Astrocyte of the hippocampus (primary cell): ENCODE data around the gene C20orf204.

ENCODE experiments used
- DNase-seq: peaks from one replicate; pipeline ENCODE4 v3.0.0; 2011; ENCODE audit warnings: low read depth, low spot score

C20orf204 gene

DNA sequence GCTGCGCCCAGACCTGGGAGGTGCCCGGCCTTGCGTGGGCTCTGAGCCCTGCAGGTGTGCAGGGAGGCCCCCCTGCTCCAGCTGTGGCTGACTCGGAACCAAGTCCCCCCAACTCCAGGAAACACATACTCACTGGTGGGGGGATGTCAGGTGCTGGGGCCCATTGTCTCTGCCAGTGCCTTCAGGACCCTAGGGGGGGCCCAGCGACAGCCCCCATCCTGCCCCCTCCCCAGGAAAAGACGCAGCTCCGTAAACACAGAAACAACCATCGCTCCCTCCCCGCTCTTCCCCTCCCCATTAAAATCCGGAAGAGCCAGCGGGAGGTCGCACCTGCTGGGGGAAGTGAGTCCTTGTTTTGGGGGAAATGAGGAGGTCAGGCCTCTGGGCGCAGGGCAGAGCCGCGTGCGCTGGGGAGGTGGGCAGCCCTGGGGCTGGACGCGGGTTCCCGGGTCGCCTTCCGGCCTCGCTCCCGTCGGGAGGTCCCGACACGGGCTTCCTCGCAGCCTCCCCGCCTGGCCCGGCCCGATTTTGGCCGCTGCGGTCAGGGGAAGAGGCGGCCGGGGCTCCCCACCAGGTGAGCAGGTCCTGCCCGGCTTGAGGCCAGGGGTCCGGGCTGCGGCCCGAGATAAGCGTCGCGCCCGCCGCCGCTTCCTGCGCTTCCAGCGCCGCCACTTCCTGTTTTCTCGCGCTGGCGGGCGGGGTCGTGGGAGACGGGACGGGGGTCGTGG is 6.2 kb downstream of the C20orf204 start:
- DNase-seq = no peak

DNA sequence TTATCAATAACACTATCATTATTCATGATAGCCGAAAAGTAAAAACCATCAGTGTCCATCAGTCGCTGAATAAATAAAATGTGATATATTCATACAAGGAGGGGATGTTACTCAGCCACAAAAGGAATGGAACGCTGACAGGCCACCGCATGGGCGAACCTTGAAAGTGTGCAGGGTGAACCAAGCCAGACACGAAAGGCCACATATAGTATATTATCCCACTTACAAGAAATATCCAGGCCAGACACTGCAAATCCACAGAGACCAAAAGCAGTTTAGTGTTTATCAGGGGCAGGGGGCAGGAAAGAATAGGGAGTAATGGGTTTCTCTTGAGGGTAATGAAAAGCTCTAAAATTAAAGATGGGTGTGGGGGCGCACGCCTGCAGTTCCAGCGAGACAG is 7.8 kb downstream of the C20orf204 start:
- DNase-seq = no peak

DNA sequence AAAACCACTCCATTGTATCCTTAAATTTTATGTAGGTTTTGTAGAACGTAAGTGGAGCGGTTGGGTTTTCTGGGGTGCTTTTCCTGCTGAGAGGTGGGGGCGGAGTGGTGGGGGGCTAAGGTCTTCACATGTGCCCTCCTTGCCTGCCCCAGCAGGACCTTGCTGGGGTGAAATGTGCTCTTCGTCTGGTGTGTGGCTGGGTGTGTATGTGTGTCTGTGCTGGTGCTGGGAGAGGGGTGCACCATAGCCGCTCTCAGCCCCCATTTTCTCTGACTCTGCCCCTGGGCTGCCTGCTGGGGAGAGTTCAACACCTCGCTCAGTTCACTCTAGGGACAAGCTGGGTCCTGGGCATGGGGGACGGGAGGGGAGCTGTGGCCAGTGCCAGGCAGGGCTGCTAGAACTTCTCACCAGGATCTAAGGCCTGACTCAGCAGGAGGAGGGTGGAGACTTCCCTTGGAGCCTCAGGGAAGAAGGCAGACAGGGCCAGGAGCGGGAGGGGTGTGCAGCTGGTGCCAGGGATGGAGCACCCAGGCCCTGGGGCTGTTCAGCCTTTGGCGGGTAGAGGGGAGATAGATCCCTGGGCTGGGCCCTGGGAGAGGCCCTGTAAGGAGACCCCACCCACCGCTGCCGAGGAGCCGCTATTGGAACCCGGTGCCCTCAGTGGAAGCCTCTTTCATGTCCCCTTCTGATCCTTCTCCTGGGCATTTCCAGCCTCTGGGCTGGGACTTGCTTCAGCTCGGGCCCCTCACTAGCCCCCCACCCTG is 8.7 kb downstream of the C20orf204 start:
- peak; percentile 65 for DNase-seq

DNA sequence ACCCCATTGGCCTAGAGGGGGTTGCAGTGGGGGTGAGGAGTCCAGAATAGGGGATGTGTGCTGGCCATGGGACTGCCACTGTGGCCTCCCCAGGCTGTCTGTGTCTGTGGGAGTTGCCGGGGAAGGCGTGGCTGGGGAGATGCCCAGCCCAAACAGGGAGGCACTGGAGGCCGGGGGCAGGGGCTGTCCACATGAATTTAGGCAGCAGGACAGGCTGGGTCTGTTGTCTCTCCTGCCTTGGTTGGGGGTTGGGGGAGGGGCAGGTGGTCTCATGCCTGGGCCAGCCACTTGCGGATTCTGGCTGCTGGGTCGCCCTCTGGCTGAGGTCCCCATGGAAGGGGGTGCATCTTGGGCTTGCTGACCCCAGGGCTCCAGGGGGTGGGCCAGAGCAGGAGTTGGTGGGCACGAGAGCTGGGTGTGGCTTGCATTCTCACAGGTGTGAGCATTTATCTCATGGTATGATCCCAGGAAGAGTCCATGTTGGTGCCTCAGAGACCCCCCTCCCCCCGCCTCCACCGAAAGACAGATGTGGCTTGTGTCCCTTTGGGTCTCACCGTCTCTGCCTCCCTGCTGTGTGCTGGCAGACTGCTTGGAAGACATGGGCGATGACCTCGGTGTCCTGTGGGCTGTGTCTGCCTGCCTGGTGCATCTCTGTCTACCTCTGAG is 9.5 kb downstream of the C20orf204 start:
- DNase-seq = no peak

DNA sequence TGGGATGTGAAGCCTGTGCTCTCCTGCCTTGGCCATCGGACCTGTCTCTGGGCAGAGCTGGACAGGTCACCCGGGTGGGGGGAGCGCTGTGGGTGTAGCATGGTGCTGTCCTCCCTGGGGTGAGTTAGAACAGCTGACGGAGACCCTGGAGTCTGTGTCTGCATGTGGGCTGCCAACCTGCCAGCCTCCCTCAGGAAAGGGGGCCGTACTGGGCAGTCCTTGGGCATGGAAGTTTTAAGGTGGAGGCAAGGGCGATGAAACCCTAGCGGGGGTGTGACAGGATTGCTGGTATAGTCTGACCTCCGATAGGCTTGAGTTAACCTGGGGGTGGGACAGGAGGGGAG is 11.0 kb downstream of the C20orf204 start:
- DNase-seq = no peak

DNA sequence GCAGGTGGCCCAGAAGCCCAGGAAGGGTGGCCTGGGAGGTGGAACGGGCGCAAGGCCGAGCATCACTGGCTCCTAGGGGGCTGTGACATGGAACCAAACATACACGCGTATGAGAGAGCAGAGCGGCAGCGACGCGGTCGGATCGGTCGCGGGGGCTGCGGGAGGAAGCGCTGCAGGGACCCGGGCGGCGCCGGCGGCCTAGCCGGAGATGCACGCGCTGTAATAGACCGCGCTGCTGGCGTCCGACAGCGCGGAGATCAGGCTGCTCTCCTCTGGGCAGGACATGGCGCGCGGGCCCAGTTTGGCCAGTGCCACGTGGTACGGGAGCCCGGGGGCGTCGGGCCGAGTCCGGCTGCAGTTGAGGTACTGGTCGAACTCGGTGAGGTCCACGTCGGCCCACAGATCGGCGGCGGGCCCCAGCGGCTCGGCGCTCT is 12.0 kb downstream of the C20orf204 start:
- peak; percentile 30 for DNase-seq

DNA sequence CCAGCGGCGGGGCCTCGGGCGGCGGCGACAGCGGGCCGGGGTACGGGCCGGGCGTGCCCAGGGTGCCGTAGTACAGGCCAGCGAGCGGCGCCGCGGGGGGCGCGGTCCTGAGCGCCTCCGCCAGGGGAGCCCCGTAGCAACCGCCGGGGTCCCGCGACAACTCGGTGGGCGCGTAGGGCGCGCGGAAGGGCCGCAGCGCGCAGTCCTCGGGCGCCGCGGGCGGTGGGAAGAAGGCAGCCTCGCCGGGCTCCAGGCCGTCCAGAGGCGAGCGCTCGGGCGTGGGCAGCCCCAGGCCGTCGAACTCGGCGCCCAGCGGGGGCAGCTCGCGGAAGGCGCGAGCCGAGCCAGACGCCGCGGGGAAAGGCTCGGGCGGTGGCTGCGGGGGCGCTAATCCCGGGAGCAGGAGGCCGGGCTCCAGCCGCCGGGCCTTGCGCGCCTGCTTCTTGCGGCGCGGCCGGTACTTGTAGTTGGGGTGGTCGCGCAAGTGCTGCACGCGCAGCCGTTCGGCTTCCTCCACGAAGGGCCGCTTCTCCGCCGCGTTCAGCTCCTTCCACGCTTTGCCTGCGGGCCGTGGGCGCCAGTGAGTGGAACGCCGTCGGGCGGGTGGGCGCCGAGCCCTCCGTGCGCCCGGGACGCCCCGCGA is 12.5 kb downstream of the C20orf204 start:
- DNase-seq = peak; percentile 48

DNA sequence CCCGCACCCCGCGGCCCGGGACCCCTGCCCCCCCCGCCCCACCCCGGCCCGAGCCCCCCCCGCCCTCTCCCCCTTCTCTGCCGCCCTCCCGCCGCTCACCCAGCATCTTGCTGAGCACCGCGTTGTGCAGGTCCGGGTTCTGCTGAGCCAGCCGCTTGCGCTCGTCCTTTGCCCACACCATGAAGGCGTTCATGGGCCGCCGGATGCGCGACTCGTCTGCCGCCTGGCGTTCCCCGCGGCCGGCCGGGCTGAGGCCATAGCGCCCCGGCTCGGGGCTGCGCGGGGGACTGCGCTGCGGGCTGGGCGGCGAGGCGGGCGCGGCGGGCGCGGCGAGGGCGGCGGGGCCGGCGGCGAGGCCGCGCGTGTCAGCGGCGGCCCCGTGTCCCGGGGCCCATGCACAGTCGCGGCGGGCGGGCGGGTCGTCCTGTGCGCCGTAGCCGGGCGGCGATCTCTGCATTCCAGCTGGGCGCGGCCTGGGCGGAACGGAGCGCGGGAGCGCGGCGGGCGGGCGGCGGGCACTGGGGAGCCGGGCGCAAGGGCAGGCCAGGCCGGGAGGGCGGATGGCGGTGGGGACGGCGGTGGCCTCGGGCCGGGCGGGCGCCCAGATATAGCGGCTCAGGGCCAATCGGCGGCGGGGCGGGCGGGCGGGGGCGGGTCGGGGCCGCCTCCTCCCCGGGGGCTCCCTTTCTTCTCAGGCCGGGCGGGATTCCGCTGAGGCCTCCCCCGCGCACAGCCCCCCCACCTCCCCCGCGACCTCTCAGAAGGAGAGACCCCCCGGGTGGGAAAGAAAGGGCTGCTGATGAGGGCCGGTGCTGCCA is 13.3 kb downstream of the C20orf204 start, which contains the start of gene SOX18:
SOX18 (minus strand) TSS at position 580 of the 818 bp plus-strand sequence; CDS start at position 457, 123 bp downstream.
- peak; percentile 52 for DNase-seq

DNA sequence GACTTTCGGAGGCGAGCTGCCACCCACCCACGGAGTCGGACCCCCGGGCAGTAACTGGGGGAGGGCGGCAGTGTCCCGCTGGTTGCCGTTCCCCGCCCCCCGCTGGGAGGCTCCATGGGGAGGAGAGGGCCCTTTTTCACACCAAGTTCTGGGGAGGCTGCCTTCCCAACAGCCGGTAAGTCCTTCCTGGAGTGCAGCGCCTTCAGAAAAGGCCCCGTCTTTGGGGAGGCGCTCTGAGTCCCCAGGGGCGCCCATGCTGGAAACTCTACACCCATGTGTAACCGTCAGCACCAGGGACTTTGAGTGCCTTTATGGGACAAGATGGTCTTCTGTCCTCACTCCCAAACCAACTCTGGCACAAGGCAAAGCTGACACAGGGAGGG is 13.9 kb downstream of the C20orf204 start:
- no peak for DNase-seq

DNA sequence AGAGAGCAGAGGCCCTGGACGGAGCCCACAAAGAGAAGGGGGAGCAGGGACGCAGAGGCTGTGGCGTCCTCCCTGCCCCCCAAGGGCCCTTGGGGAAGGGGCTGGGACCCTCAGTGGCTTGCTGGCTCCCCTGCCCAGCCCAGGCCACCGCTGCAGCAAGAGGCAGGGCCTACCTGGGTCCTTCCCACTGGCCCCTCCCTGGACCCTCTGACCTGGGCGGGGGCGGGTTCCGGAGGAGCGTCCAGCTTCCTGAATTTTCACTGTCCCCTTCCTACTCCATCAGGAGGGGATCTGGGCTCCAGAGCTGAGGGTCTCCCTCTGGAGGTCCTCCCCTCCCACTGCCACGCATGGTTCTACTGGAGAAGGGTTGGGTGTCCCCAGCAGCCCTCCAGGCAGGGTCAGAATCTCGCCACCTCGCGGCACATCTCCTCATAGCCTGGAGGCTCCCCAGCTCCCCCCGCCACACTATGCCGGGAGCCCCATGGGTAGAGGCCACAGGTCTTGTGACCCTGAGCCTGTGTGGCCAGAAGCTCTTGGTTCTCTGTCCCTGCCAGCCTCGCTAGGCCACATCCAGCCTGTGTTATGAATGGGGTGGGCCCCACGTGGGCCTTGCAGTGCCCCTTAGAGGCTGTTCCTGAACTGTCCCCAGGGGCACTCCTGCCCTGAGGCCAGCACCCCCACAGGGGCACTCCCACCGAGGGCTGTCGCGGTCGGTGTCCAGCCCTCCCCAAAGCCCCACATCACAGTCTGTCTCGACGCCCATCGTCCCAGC is 14.5 kb downstream of the C20orf204 start:
- DNase-seq = no peak

DNA sequence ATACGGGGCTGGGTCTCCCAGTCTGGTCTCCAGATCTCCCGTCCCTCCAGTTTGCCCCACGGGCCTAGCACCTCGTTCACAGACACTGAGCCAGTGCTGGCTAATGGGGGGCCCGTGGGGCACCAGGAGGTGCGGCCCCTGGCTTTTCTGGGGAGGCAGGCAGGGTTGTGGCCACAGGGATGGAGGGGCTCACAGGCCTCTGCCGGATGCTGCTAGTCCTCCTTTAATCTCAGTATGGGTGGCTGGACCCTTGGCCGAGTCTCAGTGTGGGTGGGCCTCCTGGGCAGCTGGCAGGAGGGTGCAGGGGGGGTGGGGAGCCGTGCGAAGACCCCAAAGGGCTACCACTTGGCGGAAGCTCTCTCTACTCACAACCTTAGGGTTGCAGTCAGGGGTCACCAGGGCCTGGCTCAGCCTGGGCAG is 15.1 kb downstream of the C20orf204 start:
- DNase-seq = no peak

DNA sequence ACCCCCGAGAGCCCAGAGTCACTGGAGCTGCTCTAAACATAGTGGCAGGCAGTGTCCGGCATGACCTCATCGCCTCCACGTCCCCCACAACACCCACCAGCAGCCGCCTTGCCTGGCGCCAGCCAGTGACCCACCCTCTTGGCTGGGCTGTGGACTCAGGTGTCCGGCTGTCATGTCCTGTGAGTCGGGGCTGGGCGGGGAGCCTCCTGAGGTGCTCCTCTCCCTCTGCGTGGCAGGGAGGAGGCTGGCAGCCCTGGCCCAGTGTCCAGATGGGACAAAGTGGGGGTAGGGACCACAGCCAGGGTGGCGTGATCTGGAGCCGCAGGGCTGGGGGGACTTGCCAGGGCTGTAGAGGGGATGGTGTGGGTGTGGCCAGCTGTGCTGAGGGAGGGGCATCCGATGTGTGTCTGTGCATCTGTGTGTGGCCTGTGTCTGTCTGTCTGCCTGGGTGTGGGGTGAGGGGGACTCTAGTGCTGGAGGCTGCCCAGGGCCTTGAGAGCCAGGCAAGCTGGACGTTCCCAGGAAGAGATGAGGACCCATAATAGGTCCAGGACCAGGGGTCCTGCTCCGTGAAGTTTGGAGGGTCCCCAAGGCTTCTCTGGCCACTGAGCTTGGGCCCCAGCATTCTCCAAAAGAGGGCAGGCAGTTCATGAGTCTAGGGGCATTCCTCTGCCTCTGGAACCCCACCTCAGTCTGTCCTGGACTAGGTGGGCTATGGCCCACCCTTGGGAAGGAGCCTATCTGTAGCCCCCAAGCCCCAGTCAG is 15.8 kb downstream of the C20orf204 start:
- DNase-seq = no peak

DNA sequence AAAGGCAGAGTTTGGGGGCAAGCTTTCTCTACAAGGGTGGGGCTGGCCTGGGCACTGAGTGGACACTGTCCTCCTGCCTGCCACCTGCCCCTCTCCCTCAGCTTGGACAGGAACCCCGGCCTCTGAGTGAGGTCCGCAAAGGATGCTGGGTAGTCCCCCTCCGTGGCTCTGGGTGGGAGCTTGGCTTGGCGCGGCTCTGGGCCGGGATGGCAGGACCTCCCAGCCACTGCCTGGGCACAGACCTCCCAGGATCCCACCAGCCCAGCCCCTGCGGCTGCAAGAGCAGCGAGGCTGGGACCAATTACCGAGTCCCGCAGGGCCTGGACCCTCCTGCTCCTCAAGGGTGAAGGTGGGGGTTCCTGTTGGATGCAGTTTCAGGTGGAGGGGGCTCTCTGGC is 16.3 kb downstream of the C20orf204 start:
- DNase-seq = no peak

DNA sequence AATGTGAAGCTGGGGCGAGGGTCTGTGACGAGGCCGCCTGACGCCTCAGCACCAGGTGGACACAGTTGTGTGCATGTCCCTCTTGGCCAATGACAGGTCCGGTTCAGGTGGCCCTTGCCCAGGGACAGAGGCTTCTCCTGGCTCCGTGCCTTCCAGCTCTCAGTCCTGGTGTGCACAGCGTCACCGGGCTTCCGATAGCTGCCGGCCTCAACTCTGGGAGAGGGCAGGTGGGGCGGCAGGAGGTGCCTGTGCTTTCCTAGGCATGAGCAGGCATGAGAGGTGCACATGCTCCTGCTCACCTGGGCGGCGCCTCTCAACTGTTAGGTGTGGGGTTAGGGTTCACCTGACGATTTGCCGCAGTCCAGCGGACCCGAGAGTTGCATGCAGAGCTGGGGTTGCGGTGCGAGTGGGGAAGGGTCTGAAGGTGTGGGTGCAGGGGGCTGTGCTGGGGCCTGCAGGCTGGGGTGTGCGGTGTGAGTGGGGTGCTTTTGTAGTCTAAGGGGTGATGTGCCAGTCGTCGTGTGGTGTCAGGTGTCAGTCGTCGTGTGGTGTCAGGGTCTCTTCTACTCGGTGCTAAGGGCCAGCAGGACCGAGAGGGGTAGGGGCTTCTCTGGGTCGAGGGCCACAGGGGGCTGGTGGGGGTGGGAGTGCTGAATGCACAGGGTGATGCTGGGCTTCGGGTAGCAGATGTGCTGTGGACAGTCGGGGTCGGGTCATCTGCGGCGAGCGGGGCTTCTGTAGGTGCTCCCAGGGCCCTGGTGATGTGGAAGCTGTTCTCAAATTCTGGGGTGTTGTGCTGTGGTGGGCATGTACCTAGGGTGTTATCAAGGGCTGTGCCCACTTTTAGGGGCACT is 17.2 kb downstream of the C20orf204 start:
- no peak for DNase-seq

DNA sequence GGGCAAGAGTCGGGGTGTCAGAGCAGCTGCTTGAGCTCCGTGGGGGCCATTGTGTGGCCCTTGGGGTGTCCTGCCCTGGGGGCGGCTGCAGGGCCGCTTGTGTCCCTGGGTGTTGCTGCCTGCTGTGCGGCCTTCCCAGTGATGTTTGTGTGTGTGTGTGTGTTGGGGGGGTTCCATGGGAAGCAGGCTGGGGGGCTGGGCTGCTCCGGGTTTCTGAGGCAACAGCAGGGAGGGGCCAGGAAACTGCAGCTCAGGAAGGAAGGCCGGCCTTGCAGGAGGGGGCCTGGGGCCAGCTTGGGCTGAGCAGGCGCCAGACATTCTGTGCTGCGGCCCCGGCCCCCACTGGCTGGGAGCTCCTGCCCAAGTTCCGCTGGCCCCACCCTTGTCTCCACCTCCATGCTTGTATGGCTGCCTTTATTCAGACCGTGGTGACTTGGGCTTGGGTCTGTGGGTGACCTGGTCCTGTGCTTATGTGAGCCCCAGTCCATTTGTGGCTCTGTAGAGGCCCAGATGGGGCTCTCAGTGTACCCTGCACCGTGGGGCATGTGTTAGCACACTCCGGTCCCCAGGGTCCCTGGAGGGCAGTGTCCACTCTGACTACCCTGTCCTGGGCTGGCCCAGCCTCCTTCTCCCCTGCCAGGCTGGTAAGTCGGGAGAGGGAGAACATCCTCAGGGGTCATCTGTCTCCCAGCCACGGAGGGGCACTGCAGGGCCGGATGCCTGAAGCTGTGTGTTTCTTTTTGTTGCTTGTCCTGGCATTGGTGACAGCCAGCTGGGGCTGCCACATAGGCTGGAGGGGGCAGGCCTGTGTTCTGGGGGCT is 18.1 kb downstream of the C20orf204 start:
- peak; percentile 58 for DNase-seq

DNA sequence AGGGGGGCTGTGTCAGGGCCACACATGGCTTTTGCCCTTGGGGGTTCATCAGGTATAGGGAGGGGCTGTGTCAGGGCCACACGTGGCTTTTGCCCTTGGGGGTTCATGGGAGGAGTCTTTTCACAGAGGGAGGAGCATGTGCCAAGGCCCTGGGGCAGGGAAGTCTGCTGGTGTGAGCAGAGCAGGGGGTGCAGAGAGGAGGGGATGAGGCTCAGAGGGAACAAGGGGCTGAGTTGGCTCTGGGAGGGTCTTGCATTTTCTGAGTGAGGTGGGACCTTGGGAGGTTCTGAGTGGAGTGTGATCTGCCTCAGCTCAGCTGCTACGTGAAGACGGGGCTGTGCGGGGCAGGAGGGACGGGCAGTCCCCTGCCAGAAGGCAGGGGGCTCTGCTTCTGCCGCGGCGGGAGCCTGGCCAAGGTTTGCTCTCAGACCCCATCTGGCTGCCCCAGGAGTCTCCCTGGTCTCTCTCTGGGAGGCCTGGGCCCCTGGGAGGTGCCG is 19.5 kb downstream of the C20orf204 start:
- no peak for DNase-seq

DNA sequence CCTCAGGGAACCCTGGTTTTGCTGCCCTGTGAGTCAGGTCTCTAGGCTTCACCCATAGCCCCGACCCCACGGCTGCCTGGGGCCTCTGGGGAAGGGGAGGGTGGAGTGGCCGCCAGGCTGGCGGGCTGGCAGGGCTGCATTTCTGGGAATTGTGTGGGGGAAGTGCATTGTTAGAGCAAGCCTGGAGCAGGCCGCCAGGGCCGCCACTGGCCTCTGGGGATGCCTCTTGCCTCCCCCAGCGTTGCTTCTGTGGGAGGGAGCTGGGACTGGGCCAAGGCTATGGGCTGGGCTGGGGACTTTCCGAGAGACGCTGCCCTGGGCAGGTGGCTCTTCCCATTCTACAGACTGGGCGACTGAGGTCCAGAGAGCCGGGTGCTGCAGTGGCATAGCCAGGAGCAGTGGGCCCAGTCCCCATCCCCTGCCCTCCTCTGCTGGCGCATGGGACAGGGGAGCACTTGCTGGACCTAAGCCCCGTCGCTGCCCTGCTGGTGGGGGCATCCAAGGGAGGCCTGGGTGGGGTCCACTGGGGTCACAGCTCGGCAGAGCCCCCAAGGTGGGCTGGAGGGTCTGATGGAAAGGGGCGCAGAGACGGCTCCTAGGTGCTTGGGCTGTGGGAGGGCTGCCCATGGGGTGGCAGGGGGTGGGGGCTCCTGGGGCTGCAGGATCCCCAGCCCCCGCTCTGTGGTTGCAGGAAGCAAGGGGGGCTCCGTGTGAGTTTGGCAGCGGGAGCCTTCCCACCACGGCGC is 20.1 kb downstream of the C20orf204 start:
- peak; percentile 78 for DNase-seq
